DND-41 (cell line): ENCODE measurements around the gene EFNB3.

ENCODE experiments used
- ATAC-seq: fragments of 200-7000 bp; cut with Tn5 transposase; 3 replicates; pipeline ENCODE4 v1.9.1; 2021; ENCODE audit warnings: low read depth; ENCODE audit not compliant: insufficient read depth
- DNase-seq: peaks from one replicate; pipeline ENCODE4 v3.0.0-alpha.2; 2020
- H2AFZ ChIP-seq: 2 replicates; pipeline ENCODE4 v1.6.0; 2012; ENCODE audit warnings: low read depth, low read length
- H3K27ac ChIP-seq: 2 replicates; pipeline ENCODE4 v1.5.1; 2012; ENCODE audit warnings: low read length, inconsistent platforms
- H3K27me3 ChIP-seq: fragments of 200-600 bp; sonication (generic); 2 replicates; pipeline ENCODE4 v1.6.0; 2012; ENCODE audit warnings: low read length, mild to moderate bottlenecking, inconsistent platforms; ENCODE audit not compliant: insufficient read depth, poor library complexity
- H3K36me3 ChIP-seq: 2 replicates; pipeline ENCODE4 v1.5.1; 2012; ENCODE audit warnings: low read length, inconsistent platforms; ENCODE audit not compliant: insufficient read depth
- H3K4me1 ChIP-seq: 2 replicates; pipeline ENCODE4 v1.5.1; 2012; ENCODE audit warnings: mild to moderate bottlenecking, low read length; ENCODE audit not compliant: insufficient read depth
- H3K4me2 ChIP-seq: 2 replicates; pipeline ENCODE4 v1.6.0; 2012; ENCODE audit warnings: mild to moderate bottlenecking, moderate library complexity, low read length, inconsistent platforms; ENCODE audit not compliant: insufficient read depth
- H3K4me3 ChIP-seq, 2 experiments: fragments of 200-600 bp in 1 of 2; shearing (Covaris generic) in 1 of 2; 2 replicates each; pipeline ENCODE4 v1.5.1; 2012 to 2016; ENCODE audit warnings: inconsistent platforms in 2 of 2, low read length in 2 of 2, mild to moderate bottlenecking in 2 of 2, low read depth in 1 of 2, moderate library complexity in 1 of 2
- H3K79me2 ChIP-seq: 2 replicates; pipeline ENCODE4 v1.6.0; 2012; ENCODE audit warnings: low read length, inconsistent platforms; ENCODE audit not compliant: insufficient read depth
- H3K9ac ChIP-seq: 2 replicates; pipeline ENCODE4 v1.6.0; 2012; ENCODE audit warnings: low read depth, mild to moderate bottlenecking, inconsistent platforms, low read length, moderate library complexity
- H3K9me3 ChIP-seq: 2 replicates; pipeline ENCODE4 v1.5.1; 2012; ENCODE audit warnings: low read length, moderate library complexity, mild to moderate bottlenecking, inconsistent platforms; ENCODE audit not compliant: insufficient read depth, severe bottlenecking
- H4K20me1 ChIP-seq: 2 replicates; pipeline ENCODE4 v1.6.0; 2012; ENCODE audit warnings: low read length; ENCODE audit not compliant: insufficient read depth
- CTCF ChIP-seq: IDR thresholded peaks from 2 replicates; pipeline ENCODE4 v1.5.1; 2012; ENCODE audit warnings: borderline replicate concordance, low read length, moderate library complexity, mild to moderate bottlenecking; ENCODE audit not compliant: poor library complexity, severe bottlenecking; ENCODE audit errors: extremely low read depth
- EZH2 ChIP-seq: IDR thresholded peaks from 3 replicates; pipeline ENCODE4 v1.6.1; 2012; ENCODE audit warnings: borderline replicate concordance, low read depth, mild to moderate bottlenecking, moderate library complexity, low read length, inconsistent platforms; ENCODE audit not compliant: severe bottlenecking

Gene EFNB3

GRCh38 chr17:7750321-7750821 lies 45.4 kb downstream of the EFNB3 start:
- TF ChIP-seq CTCF (no peak), EZH2 (no peak)
- Histone ChIP-seq H3K36me3 (no peaks in the 10 kb centered on the region), H3K79me2 (no peaks in the 10 kb centered on the region), H3K9ac (no peak overlapping the region), H3K4me3 (no peak overlapping the region), H3K27me3 (peaks cover 7% of the 10 kb centered on the region), H3K27ac (no peak overlapping the region), H3K4me2 (no peak overlapping the region), H3K4me1 (no peaks in the 10 kb centered on the region), H3K9me3 (no peaks in the 10 kb centered on the region), H2AFZ (no peak overlapping the region), H4K20me1 (no peaks in the 10 kb centered on the region)
- DNase-seq (no peak), ATAC-seq (no peak)

GRCh38 chr17:7754656-7755055 lies 49.7 kb downstream of the EFNB3 start:
- no peaks in the 10 kb centered on the region for H3K79me2 ChIP-seq
- H3K9me3 ChIP-seq, result no peaks in the 10 kb centered on the region
- H3K27me3 ChIP-seq, result peaks cover 9% of the 10 kb centered on the region
- H3K27ac ChIP-seq, result no peak overlapping the region
- no peak overlapping the region for H3K9ac ChIP-seq
- no peak overlapping the region for H3K4me2 ChIP-seq
- TF ChIP-seq CTCF (no peak), EZH2 (no peak)
- H3K4me1 ChIP-seq, result no peaks in the 10 kb centered on the region
- H4K20me1 ChIP-seq, result no peaks in the 10 kb centered on the region
- DNase-seq (no peak), ATAC-seq (no peak)
- H3K36me3 ChIP-seq, result no peaks in the 10 kb centered on the region
- no peak overlapping the region for H3K4me3 ChIP-seq
- no peak overlapping the region for H2AFZ ChIP-seq

- Histone ChIP-seq H3K4me1 (no peaks in the 10 kb centered on the region), H3K27me3 (peaks cover 9% of the 10 kb centered on the region), H3K4me3 (no peak overlapping the region), H3K36me3 (no peaks in the 10 kb centered on the region), H3K27ac (no peak overlapping the region), H3K9me3 (no peaks in the 10 kb centered on the region), H3K9ac (no peak overlapping the region), H4K20me1 (no peaks in the 10 kb centered on the region), H2AFZ (no peak overlapping the region), H3K79me2 (no peaks in the 10 kb centered on the region), H3K4me2 (no peak overlapping the region)
- DNase-seq (no peak), ATAC-seq (no peak)
- TF ChIP-seq EZH2 (no peak), CTCF (no peak)
Observed at GRCh38 chr17:7755095-7755890, 50.3 kb downstream of the EFNB3 start.
